K562 (cell line): ENCODE measurements around the gene FAM53C. TPM values are rescaled to one million over a fixed set of nuclear protein-coding genes. Genes with fewer than 3 reads are reported as not detected.

ENCODE experiments used
- ARID2 ChIP-seq: fragments of 450-650 bp; IDR thresholded peaks from 2 replicates; pipeline ENCODE4 v1.6.1; 2017; ENCODE audit warnings: antibody characterized with exemption, mild to moderate bottlenecking
- CREM ChIP-seq: IDR thresholded peaks from 2 replicates; pipeline ENCODE4 v1.6.1; 2014; ENCODE audit warnings: antibody characterized with exemption, low read depth
- FOXP1 ChIP-seq: sonication (generic); formaldehyde crosslinking; IDR thresholded peaks from 2 replicates; pipeline ENCODE4 v1.8.0; 2022; ENCODE audit warnings: mild to moderate bottlenecking, missing genetic modification reagents
- PURB ChIP-seq: sonication (generic); formaldehyde crosslinking; IDR thresholded peaks from 2 replicates; pipeline ENCODE4 v1.9.0; 2021; ENCODE audit warnings: low read depth, mild to moderate bottlenecking, missing genetic modification reagents
- SAFB ChIP-seq: fragments of 200-400 bp; formaldehyde crosslinking; IDR thresholded peaks from 2 replicates; pipeline ENCODE4 v1.6.1; 2017; ENCODE audit warnings: low read depth, low read length, borderline replicate concordance
- SLC30A9 ChIP-seq: fragments of 250-450 bp; sonication (Bioruptor Pico); IDR thresholded peaks from 2 replicates; pipeline ENCODE4 v1.8.0; 2022; ENCODE audit warnings: mild to moderate bottlenecking, moderate library complexity
- SRSF7 ChIP-seq: fragments of 200-400 bp; formaldehyde crosslinking; optimal IDR thresholded peaks from 2 replicates; pipeline ENCODE3; 2017; ENCODE audit warnings: mild to moderate bottlenecking, low read depth, low read length
- THRAP3 ChIP-seq: fragments of 450-650 bp; IDR thresholded peaks from 2 replicates; pipeline ENCODE4 v1.6.1; 2016; ENCODE audit warnings: mild to moderate bottlenecking, inconsistent platforms, borderline replicate concordance
- U2AF1 ChIP-seq: fragments of 200-400 bp; formaldehyde crosslinking; optimal IDR thresholded peaks from 2 replicates; pipeline ENCODE3; 2017; ENCODE audit warnings: mild to moderate bottlenecking, low read depth, low read length, moderate library complexity
- ZKSCAN1 ChIP-seq: fragments of 150-350 bp; IDR thresholded peaks from 2 replicates; pipeline ENCODE4 v1.6.1; 2016; ENCODE audit warnings: low read depth, low read length
- ZNF124 ChIP-seq: sonication (generic); formaldehyde crosslinking; IDR thresholded peaks from 2 replicates; pipeline ENCODE4 v1.8.1; 2022; ENCODE audit warnings: missing genetic modification reagents
- ZNF23 ChIP-seq: fragments of 250-450 bp; sonication (Bioruptor Pico); IDR thresholded peaks from 2 replicates; pipeline ENCODE4 v1.4.0; 2020; ENCODE audit warnings: mild to moderate bottlenecking
- polyA plus RNA-seq, 8 experiments: library from polyadenylated mRNA; depleted of rRNA in 4 of 8; stranded (reverse) in 5 of 8; unstranded in 3 of 8; fragments of >200 nt; fragmentation: Nextera tagmentation in 2 of 8; fragmentation: Illumina TruSeq in 1 of 8; extraction: Ambion mirVana in 2 of 8; extraction: Trizol in 1 of 8; gene quantifications; 2 replicates each; pipeline versions ENCODE4 v1.2.1 to v1.2.3, GENCODE V29; 2011 to 2014; ENCODE audit warnings: inconsistent platforms in 1 of 8, missing spikeins in 1 of 8
- total RNA-seq, 7 experiments: library from RNA; depleted of rRNA in 6 of 7; stranded (reverse); fragments of >200 nt in 6 of 7; fragmentation: Illumina TruSeq in 2 of 7; extraction: Trizol in 2 of 7; gene quantifications; 2 replicates each; pipeline versions ENCODE4 v1.2.1 to v1.2.3, GENCODE V29; 2011 to 2021; ENCODE audit warnings: low replicate concordance in 1 of 7
- TF ChIP-seq, protein P1 (sequence below), 2 experiments: fragments of 250-450 bp in 1 of 2; fragments of 450-650 bp in 1 of 2; sonication (Bioruptor Pico) in 1 of 2; IDR thresholded peaks; 2 replicates each; pipeline versions ENCODE4 v1.6.1 to v1.8.0; 2016 to 2021; ENCODE audit warnings: mild to moderate bottlenecking in 2 of 2, moderate library complexity in 2 of 2, missing compliant biosample characterization in 1 of 2, missing genetic modification characterization in 1 of 2
- TF ChIP-seq, protein P2 (sequence below), 2 experiments: IDR thresholded peaks; 2 replicates each; pipeline ENCODE4 v1.6.1; 2012; ENCODE audit warnings: improper control_type of control experiment in 2 of 2, low read depth in 2 of 2, low read length in 2 of 2, borderline replicate concordance in 1 of 2
- TF ChIP-seq, protein P3 (sequence below): sonication (generic); formaldehyde crosslinking; IDR thresholded peaks from 2 replicates; pipeline ENCODE4 v1.9.0; 2022; ENCODE audit warnings: mild to moderate bottlenecking, missing genetic modification reagents
- TF ChIP-seq, protein P4 (sequence below): IDR thresholded peaks from 2 replicates; pipeline ENCODE4 v1.6.1; 2012; ENCODE audit warnings: low read depth, low read length, improper control_type of control experiment, borderline replicate concordance
- TF ChIP-seq, protein P5 (sequence below), 3 experiments: IDR thresholded peaks in 2 of 3; conservative IDR thresholded peaks in 1 of 3; 2 replicates each; pipeline ENCODE4 v1.5.1; 2011 to 2012; ENCODE audit warnings: low read length in 3 of 3, mild to moderate bottlenecking in 3 of 3, control low read depth in 2 of 3, improper control_type of control experiment in 1 of 3, inconsistent platforms in 1 of 3, low read depth in 1 of 3, mixed read lengths in 1 of 3, moderate library complexity in 1 of 3; ENCODE audit not compliant: insufficient read depth in 2 of 3
- TF ChIP-seq, protein P6 (sequence below), 2 experiments: fragments of 450-650 bp in 1 of 2; sonication (generic) in 1 of 2; formaldehyde crosslinking; conservative IDR thresholded peaks; 2 replicates each; pipeline versions ENCODE4 v1.4.0 to v1.8.1; 2020 to 2022; ENCODE audit warnings: mild to moderate bottlenecking in 1 of 2, missing genetic modification reagents in 1 of 2

Gene FAM53C
- total and polyA plus RNA-seq, 9 of the 15 experiments (the other 6 are each of a cell fraction or from before 2014, with no cell fraction given) = 9.7 to 38.5 (median 25.2) TPM

DNA sequence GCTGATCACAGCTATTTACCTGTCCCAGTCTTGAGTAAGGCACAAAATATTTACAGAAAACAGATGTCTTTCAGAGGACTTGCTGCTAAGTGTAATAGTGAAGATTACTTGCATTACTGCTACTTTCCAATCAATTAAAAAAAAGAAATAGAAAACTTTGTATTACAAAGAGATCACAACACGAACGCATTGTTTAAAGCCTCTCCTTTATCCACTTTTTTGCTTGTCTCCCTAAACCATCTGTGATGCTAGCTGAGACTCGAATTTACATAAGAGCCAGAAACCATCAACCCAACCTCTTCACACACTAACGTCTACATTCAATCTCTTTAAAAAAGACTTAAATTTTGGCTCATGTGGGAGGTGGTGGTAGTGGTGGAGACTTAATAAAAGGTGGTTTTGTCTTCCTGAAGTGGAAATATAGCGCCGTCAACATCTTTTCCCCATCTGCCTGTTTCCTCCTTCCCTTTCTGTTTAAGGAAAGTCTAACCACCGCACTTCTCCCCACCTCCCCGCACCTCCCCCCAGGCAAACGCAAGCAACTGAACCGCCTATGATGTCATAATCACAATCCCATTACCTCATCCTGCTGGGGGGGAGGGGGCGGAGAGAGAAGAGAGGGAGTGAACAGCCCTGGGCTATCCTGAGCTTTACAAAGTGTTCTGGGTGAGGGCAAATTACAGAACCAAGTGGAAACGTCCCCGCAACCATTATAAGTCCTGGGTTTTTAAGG is 948 bp upstream of the FAM53C start (continued):
- TF ChIP-seq, protein P1, sequence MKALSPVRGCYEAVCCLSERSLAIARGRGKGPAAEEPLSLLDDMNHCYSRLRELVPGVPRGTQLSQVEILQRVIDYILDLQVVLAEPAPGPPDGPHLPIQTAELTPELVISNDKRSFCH (CRISPR knock-in tag; IDR thresholded peaks at IDR 0.05) = no peak
- TF ChIP-seq, protein P1 (tag; IDR thresholded peaks at IDR 0.05) = 0 out of 2 replicates have a peak, but pooled peaks have one; percentile 35
- TF ChIP-seq SLC30A9 (CRISPR knock-in tag) (no peak), FOXP1 (CRISPR knock-in tag) (no peak), CREM (peak; percentile 99), ZKSCAN1 (no peak), THRAP3 (no peak), SRSF7 (no peak), ZNF23 (CRISPR knock-in tag) (no peak), PURB (CRISPR knock-in tag) (no peak), ZNF124 (CRISPR knock-in tag) (no peak), SAFB (no peak), ARID2 (no peak), U2AF1 (no peak)
- TF ChIP-seq, protein P2, sequence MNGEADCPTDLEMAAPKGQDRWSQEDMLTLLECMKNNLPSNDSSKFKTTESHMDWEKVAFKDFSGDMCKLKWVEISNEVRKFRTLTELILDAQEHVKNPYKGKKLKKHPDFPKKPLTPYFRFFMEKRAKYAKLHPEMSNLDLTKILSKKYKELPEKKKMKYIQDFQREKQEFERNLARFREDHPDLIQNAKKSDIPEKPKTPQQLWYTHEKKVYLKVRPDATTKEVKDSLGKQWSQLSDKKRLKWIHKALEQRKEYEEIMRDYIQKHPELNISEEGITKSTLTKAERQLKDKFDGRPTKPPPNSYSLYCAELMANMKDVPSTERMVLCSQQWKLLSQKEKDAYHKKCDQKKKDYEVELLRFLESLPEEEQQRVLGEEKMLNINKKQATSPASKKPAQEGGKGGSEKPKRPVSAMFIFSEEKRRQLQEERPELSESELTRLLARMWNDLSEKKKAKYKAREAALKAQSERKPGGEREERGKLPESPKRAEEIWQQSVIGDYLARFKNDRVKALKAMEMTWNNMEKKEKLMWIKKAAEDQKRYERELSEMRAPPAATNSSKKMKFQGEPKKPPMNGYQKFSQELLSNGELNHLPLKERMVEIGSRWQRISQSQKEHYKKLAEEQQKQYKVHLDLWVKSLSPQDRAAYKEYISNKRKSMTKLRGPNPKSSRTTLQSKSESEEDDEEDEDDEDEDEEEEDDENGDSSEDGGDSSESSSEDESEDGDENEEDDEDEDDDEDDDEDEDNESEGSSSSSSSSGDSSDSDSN (IDR thresholded peaks at IDR 0.05; ENCODE audit: borderline replicate concordance in 1 of 2, low read depth in 2 of 2, low read length in 2 of 2) = no peak
- TF ChIP-seq, protein P3, sequence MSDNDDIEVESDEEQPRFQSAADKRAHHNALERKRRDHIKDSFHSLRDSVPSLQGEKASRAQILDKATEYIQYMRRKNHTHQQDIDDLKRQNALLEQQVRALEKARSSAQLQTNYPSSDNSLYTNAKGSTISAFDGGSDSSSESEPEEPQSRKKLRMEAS (CRISPR knock-in tag) = no peak
- TF ChIP-seq, protein P4, sequence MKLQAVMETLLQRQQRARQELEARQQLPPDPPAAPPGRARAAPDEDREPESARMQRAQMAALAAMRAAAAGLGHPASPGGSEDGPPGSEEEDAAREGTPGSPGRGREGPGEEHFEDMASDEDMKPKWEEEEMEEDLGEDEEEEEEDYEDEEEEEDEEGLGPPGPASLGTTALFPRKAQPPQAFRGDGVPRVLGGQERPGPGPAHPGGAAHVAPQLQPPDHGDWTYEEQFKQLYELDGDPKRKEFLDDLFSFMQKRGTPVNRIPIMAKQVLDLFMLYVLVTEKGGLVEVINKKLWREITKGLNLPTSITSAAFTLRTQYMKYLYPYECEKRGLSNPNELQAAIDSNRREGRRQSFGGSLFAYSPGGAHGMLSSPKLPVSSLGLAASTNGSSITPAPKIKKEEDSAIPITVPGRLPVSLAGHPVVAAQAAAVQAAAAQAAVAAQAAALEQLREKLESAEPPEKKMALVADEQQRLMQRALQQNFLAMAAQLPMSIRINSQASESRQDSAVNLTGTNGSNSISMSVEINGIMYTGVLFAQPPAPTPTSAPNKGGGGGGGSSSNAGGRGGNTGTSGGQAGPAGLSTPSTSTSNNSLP = no peak
- TF ChIP-seq, protein P5, sequence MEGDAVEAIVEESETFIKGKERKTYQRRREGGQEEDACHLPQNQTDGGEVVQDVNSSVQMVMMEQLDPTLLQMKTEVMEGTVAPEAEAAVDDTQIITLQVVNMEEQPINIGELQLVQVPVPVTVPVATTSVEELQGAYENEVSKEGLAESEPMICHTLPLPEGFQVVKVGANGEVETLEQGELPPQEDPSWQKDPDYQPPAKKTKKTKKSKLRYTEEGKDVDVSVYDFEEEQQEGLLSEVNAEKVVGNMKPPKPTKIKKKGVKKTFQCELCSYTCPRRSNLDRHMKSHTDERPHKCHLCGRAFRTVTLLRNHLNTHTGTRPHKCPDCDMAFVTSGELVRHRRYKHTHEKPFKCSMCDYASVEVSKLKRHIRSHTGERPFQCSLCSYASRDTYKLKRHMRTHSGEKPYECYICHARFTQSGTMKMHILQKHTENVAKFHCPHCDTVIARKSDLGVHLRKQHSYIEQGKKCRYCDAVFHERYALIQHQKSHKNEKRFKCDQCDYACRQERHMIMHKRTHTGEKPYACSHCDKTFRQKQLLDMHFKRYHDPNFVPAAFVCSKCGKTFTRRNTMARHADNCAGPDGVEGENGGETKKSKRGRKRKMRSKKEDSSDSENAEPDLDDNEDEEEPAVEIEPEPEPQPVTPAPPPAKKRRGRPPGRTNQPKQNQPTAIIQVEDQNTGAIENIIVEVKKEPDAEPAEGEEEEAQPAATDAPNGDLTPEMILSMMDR (IDR thresholded peaks at IDR 0.05 in 2 of 3, conservative IDR thresholded peaks at IDR 0.05 in 1 of 3; ENCODE audit: insufficient read depth in 2 of 3, low read depth in 1 of 3, low read length in 3 of 3) = no peak
- TF ChIP-seq, protein P6, sequence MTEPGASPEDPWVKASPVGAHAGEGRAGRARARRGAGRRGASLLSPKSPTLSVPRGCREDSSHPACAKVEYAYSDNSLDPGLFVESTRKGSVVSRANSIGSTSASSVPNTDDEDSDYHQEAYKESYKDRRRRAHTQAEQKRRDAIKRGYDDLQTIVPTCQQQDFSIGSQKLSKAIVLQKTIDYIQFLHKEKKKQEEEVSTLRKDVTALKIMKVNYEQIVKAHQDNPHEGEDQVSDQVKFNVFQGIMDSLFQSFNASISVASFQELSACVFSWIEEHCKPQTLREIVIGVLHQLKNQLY (CRISPR knock-in tag; conservative IDR thresholded peaks at IDR 0.05) = 0 out of 4 replicates have a peak, but pooled peaks of 1 of the 2 experiments have one; percentile 13
